ENCODE data around the gene FBXO9.

DNA sequence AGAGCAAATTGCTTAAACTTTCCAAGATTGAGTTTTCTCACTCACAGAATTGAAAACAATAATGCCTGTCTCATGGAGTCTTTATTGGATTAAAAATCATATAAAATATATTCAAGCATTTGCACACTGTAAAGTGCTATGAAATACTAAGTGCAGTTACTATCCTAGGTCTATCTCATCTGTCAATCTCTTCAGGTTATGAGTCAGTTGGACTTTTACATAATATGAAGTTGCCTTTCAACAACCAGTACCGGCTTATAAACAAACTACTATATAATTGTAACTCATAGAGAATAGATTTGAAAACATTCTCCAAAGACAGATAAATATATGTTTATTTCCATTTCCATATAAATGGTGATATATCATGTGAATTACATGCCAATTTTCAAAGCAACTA, 49.7 kb upstream of the FBXO9 start:
- TF ChIP-seq, protein P1, sequence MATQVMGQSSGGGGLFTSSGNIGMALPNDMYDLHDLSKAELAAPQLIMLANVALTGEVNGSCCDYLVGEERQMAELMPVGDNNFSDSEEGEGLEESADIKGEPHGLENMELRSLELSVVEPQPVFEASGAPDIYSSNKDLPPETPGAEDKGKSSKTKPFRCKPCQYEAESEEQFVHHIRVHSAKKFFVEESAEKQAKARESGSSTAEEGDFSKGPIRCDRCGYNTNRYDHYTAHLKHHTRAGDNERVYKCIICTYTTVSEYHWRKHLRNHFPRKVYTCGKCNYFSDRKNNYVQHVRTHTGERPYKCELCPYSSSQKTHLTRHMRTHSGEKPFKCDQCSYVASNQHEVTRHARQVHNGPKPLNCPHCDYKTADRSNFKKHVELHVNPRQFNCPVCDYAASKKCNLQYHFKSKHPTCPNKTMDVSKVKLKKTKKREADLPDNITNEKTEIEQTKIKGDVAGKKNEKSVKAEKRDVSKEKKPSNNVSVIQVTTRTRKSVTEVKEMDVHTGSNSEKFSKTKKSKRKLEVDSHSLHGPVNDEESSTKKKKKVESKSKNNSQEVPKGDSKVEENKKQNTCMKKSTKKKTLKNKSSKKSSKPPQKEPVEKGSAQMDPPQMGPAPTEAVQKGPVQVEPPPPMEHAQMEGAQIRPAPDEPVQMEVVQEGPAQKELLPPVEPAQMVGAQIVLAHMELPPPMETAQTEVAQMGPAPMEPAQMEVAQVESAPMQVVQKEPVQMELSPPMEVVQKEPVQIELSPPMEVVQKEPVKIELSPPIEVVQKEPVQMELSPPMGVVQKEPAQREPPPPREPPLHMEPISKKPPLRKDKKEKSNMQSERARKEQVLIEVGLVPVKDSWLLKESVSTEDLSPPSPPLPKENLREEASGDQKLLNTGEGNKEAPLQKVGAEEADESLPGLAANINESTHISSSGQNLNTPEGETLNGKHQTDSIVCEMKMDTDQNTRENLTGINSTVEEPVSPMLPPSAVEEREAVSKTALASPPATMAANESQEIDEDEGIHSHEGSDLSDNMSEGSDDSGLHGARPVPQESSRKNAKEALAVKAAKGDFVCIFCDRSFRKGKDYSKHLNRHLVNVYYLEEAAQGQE (IDR thresholded peaks at IDR 0.05; ENCODE audit: insufficient read depth in 1 of 2, low read depth in 2 of 2, low read length in 2 of 2), result no peak
- no peak for TF ChIP-seq SIN3A (IDR thresholded peaks at IDR 0.05; ENCODE audit: borderline replicate concordance, insufficient read depth, low read length)

Data from PFSK-1 (cell line).